GM12891 (cell line): ENCODE data around the gene SLC12A5. TPM values are rescaled to one million over a fixed set of nuclear protein-coding genes. Genes with fewer than 3 reads are reported as not detected.
A peak's percentile ranks its signal among the peaks of the same experiment; 100 is the strongest.
"Not testable (repeated sequence)": the region's sequence is repeated elsewhere in the genome, so short reads cannot be mapped to it uniquely, and the experiment has no call there.

Source experiments
- DNase-seq: peaks from one replicate; pipeline ENCODE4 v3.0.0; 2011; ENCODE audit warnings: low spot score; ENCODE audit not compliant: insufficient read length
- FAIRE-seq: peaks from 2 replicates; lab custom pipeline; 2011; peaks lifted over from hg19 to GRCh38; lab: Jason Lieb, UNC
- PAX5 ChIP-seq: IDR thresholded peaks from 2 replicates; pipeline ENCODE4 v1.6.1; 2011; ENCODE audit warnings: low read length, moderate library complexity, mild to moderate bottlenecking; ENCODE audit not compliant: insufficient read depth, severe bottlenecking
- POLR2A ChIP-seq: IDR thresholded peaks from 2 replicates; pipeline ENCODE4 v1.6.1; 2011; ENCODE audit warnings: low read depth, low read length, control low read depth
- POLR2AphosphoS5 ChIP-seq: IDR thresholded peaks from 2 replicates; pipeline ENCODE4 v1.6.1; 2011; ENCODE audit warnings: low read depth, low read length, control low read depth
- POU2F2 ChIP-seq: IDR thresholded peaks from 2 replicates; pipeline ENCODE4 v1.6.1; 2011; ENCODE audit warnings: low read depth, mild to moderate bottlenecking, control low read depth, low read length, moderate library complexity
- SPI1 ChIP-seq: IDR thresholded peaks from 2 replicates; pipeline ENCODE4 v1.6.1; 2011; ENCODE audit warnings: low read depth, low read length, control low read depth
- TAF1 ChIP-seq: IDR thresholded peaks from 2 replicates; pipeline ENCODE4 v1.6.1; 2011; ENCODE audit warnings: low read depth, low read length, control low read depth
- polyA plus RNA-seq: library from polyadenylated mRNA; unstranded; fragments of >200 nt; gene quantifications from one replicate; pipeline ENCODE4 v1.2.1, GENCODE V29; 2012; ENCODE audit warnings: low read depth, missing spikeins, inconsistent platforms; ENCODE audit not compliant: missing spikeins

SLC12A5 gene
- polyA plus RNA-seq: 8.8 TPM

- DNase-seq (no peak), FAIRE-seq (no peak)
- TF ChIP-seq POLR2A (no peak), POU2F2 (no peak), SPI1 (no peak), PAX5 (no peak), POLR2AphosphoS5 (no peak), TAF1 (no peak)
Measured at GRCh38 chr20:46028772-46029371, at the start of gene SLC12A5. SLC12A5 (plus strand) TSS chr20:46029215; CDS start chr20:46029345, 130 bp downstream.

GRCh38 chr20:45981261-45981660 is 47.8 kb upstream of the SLC12A5 start:
- TF ChIP-seq SPI1 (no peak), TAF1 (no peak), POLR2A (no peak), POLR2AphosphoS5 (no peak), POU2F2 (no peak), PAX5 (no peak)
- no peak for FAIRE-seq
- no peak for DNase-seq

GRCh38 chr20:45983279-45983743 is 45.7 kb upstream of the SLC12A5 start:
- FAIRE-seq (no peak), DNase-seq (no peak)
- TF ChIP-seq POLR2AphosphoS5 (no peak), PAX5 (no peak), POU2F2 (no peak), POLR2A (no peak), TAF1 (no peak), SPI1 (no peak)

GRCh38 chr20:45985573-45985972 is 43.4 kb upstream of the SLC12A5 start:
- DNase-seq: no peak
- no peak for FAIRE-seq
- TF ChIP-seq POLR2AphosphoS5 (no peak), PAX5 (no peak), POU2F2 (no peak), TAF1 (no peak), POLR2A (no peak), SPI1 (no peak)

DNA sequence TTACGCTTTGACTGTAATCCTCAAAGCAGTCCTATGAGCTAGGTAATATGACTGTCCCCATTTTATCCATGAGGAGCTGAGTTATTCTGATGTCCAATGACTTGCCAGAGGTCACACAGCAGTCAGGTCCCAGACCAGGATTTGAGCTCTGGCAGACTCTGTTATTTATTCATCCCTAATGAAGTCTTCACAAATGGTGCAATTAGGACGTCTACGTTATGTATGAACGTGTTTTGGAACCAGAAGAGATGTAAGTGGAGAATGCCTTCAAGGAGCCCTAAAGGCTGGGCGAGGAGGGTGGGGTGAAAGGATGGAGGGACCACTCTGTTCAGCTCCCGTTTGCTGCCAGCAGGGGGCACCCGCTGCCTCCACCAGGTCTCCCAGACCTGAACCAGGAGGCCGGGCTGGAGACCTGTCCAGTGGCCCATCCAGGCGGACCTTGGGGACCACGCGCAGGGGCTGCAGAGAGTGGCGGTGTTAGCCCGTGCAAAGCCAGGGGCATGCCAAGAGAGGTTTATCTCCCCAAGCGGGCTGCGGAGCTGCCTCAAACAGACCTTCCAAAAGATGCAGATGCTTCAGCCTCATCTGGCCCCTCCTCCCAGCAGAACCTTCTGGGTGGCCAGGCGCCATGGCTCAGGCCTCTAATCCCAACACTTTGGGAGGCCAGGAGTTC is 41.8 kb upstream of the SLC12A5 start:
- peak; percentile 77 for FAIRE-seq
- TF ChIP-seq SPI1 (no peak), POLR2A (no peak), POLR2AphosphoS5 (no peak), POU2F2 (no peak), PAX5 (no peak), TAF1 (no peak)
- DNase-seq: peak; percentile 78

DNA sequence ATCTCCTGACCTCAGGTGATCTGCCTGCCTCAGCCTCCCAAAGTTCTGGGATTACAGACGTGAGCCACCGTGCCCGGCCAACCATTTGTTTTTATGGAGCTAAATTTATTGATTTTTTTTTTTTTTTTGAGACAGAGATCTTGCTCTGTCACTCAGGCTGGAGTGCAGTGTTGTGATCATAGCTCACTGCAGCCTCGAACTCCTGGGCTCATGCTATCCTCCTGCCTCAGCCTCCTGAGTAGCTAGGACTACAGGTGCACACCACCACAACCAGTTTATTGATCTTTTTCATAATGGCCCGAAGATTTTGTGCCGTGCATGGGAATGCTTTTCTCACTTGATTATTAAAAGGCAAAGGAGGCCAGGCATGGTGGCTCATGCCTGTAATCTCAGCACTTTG is 40.2 kb upstream of the SLC12A5 start:
- not testable (repeated sequence) for DNase-seq, FAIRE-seq

DNA sequence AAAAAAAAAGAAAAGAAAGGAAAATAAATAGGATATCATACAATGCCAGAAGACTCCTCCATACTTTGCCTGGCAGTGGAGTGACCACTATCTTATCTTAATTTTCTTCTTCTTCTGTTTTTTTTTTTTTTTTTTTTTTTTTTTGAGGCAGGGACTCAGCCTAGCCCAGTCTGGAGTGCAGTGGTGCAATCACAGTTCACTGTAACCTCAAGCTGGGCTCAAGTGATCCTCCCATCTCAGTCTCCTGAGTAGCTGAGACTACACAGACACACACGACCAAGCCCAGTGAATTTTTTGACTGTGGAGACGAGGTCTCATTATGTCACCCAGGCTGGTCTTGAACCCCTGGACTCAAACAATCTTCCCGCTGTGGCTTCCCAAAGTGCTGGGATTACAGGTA is 37.4 kb upstream of the SLC12A5 start:
- FAIRE-seq (no peak), DNase-seq (no peak)
- no peak for TF ChIP-seq TAF1
- TF ChIP-seq PAX5: no peak
- no peak for TF ChIP-seq POU2F2
- no peak for TF ChIP-seq POLR2AphosphoS5
- no peak for TF ChIP-seq POLR2A
- no peak for TF ChIP-seq SPI1

GRCh38 chr20:45993197-45993951 is 35.6 kb upstream of the SLC12A5 start:
- TF ChIP-seq PAX5: no peak
- peak; percentile 93 for FAIRE-seq
- no peak for DNase-seq

DNA sequence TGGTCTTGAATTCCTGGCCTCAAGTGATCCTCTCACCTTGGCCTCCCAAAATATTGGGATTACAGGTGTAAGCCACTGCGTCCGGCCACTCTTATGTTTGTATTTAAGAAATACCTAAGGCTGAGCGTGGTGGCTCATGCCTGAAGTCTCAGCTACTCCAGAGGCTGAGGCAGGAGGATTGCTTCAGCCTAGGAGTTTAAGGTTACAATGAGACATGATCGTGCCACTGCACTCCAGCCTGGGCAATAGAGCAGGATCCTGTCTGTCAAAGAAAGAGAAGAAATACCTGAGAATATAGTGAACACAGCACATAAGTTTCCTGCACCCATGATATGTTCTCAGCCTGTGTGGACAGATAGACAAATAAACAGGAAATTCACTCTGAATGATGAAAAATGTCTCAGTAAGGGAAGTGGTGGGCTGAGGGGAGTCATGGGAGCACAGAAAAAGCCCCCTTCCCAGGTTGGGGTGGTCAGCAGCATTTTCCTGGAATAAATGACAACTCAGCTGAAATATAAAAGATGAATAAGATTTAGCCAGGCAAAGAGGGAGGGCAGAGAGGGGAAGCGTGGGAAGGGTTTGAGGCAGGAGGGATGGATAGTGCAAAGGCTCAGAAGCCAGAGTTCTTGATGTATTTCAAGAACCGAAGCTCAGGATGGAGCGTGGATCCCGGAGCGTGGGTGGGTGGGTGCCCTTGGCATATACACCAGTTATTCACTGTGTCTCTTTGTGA is 34.1 kb upstream of the SLC12A5 start:
- no peak for DNase-seq
- TF ChIP-seq POU2F2 (no peak), TAF1 (no peak), PAX5 (no peak), SPI1 (no peak), POLR2A (no peak), POLR2AphosphoS5 (no peak)
- no peak for FAIRE-seq

- not testable (repeated sequence) for DNase-seq, FAIRE-seq
Measured at GRCh38 chr20:45995495-45996097, 33.4 kb upstream of the SLC12A5 start.
